ENCODE data around the gene LRRC3B.

The LRRC3B gene

GRCh38 chr3:26631390-26631738 is 8.8 kb downstream of the LRRC3B start:
- no peak for DNase-seq

GRCh38 chr3:26634601-26635000 is 12.0 kb downstream of the LRRC3B start:
- no peak for DNase-seq

GRCh38 chr3:26636096-26636727 is 13.6 kb downstream of the LRRC3B start:
- DNase-seq: no peak

GRCh38 chr3:26637698-26638097 is 15.1 kb downstream of the LRRC3B start:
- no peak for DNase-seq

GRCh38 chr3:26638113-26638512 is 15.5 kb downstream of the LRRC3B start:
- DNase-seq: no peak

- no peak for DNase-seq
Measured at GRCh38 chr3:26639339-26639738, 16.8 kb downstream of the LRRC3B start.

GRCh38 chr3:26647078-26647477 is 24.5 kb downstream of the LRRC3B start:
- DNase-seq: no peak

GRCh38 chr3:26648461-26648860 is 25.9 kb downstream of the LRRC3B start:
- no peak for DNase-seq

- DNase-seq: no peak
Measured at GRCh38 chr3:26652164-26652563, 29.6 kb downstream of the LRRC3B start.

GRCh38 chr3:26653811-26654425 is 31.3 kb downstream of the LRRC3B start:
- DNase-seq: no peak

GRCh38 chr3:26655231-26655630 is 32.7 kb downstream of the LRRC3B start:
- no peak for DNase-seq

- no peak for DNase-seq
Measured at GRCh38 chr3:26657348-26657976, 34.9 kb downstream of the LRRC3B start.

GRCh38 chr3:26668171-26668570 is 45.6 kb downstream of the LRRC3B start:
- no peak for DNase-seq

- DNase-seq: no peak
Measured at GRCh38 chr3:26668696-26669095, 46.1 kb downstream of the LRRC3B start.

GRCh38 chr3:26675336-26675735 is 52.8 kb downstream of the LRRC3B start:
- no peak for DNase-seq

GRCh38 chr3:26681632-26682031 is 59.1 kb downstream of the LRRC3B start:
- no peak for DNase-seq

- no peak for DNase-seq
Measured at GRCh38 chr3:26682406-26682805, 59.8 kb downstream of the LRRC3B start.

- no peak for DNase-seq
Measured at GRCh38 chr3:26683902-26684301, 61.3 kb downstream of the LRRC3B start.

- DNase-seq: no peak
Measured at GRCh38 chr3:26687466-26687865, 64.9 kb downstream of the LRRC3B start.

- no peak for DNase-seq
Measured at GRCh38 chr3:26699553-26699952, 77.0 kb downstream of the LRRC3B start.

GRCh38 chr3:26703519-26703918 is 80.9 kb downstream of the LRRC3B start:
- DNase-seq: no peak

- DNase-seq: no peak
Measured at GRCh38 chr3:26704736-26705135, 82.2 kb downstream of the LRRC3B start.

- DNase-seq: no peak
Measured at GRCh38 chr3:26708501-26708900, 85.9 kb downstream of the LRRC3B start.

GRCh38 chr3:26712211-26713026 is 89.8 kb downstream of the LRRC3B start:
- no peak for DNase-seq
